HG02981 (cell line): ENCODE results near the gene ALK.

Source experiments
- ATAC-seq: cut with Tn5 transposase; IDR thresholded peaks from one replicate; pipeline ENCODE4 v1.9.1; 2021; ENCODE audit warnings: mild to moderate bottlenecking, moderate library complexity; ENCODE audit not compliant: unreplicated experiment

The ALK gene

GRCh38 chr2:29218550-29219125, 702.7 kb downstream of the ALK start:
- no peak for ATAC-seq

GRCh38 chr2:29218071-29218470, 703.3 kb downstream of the ALK start:
- ATAC-seq: no peak

- no peak for ATAC-seq
These were observed 704.8 kb downstream of the ALK start for GRCh38 chr2:29216609-29216909.

GRCh38 chr2:29215739-29216608, 705.4 kb downstream of the ALK start:
- no peak for ATAC-seq

GRCh38 chr2:29215073-29215472, 706.3 kb downstream of the ALK start:
- ATAC-seq: no peak

GRCh38 chr2:29213888-29214291, 707.5 kb downstream of the ALK start:
- no peak for ATAC-seq

- no peak for ATAC-seq
These were observed 709.4 kb downstream of the ALK start for GRCh38 chr2:29212009-29212408.

- ATAC-seq: no peak
These were observed 711.8 kb downstream of the ALK start for GRCh38 chr2:29209551-29209950.

GRCh38 chr2:29207352-29208148, 713.8 kb downstream of the ALK start:
- ATAC-seq: no peak

- no peak for ATAC-seq
These were observed 714.4 kb downstream of the ALK start for GRCh38 chr2:29206941-29207340.

GRCh38 chr2:29202819-29203495, 718.4 kb downstream of the ALK start:
- no peak for ATAC-seq

- ATAC-seq: no peak
These were observed 719.4 kb downstream of the ALK start for GRCh38 chr2:29201979-29202378.

GRCh38 chr2:29196792-29197788, 724.3 kb downstream of the ALK start:
- ATAC-seq: no peak

- ATAC-seq: no peak
These were observed 725.6 kb downstream of the ALK start for GRCh38 chr2:29195796-29196195.

- no peak for ATAC-seq
These were observed 727.7 kb downstream of the ALK start for GRCh38 chr2:29193681-29194080.

- ATAC-seq: no peak
These were observed 728.3 kb downstream of the ALK start for GRCh38 chr2:29193111-29193510.

GRCh38 chr2:29192526-29192925, 728.9 kb downstream of the ALK start:
- no peak for ATAC-seq

GRCh38 chr2:29191817-29192216, 729.6 kb downstream of the ALK start:
- no peak for ATAC-seq

GRCh38 chr2:29189052-29189451, 732.3 kb downstream of the ALK start:
- ATAC-seq: peak; percentile 54

GRCh38 chr2:29187926-29188325, 733.5 kb downstream of the ALK start:
- no peak for ATAC-seq
